ENCODE data around the gene KPNA1. TPM values are rescaled to one million over a fixed set of nuclear protein-coding genes. Genes with fewer than 3 reads are reported as not detected.
"Not testable (repeated sequence)": the region's sequence is repeated elsewhere in the genome, so short reads cannot be mapped to it uniquely, and the experiment has no call there.

Gene KPNA1
- total and polyA plus RNA-seq, 7 donors: 9.6 to 50.1 (median 34.9) TPM

DNA sequence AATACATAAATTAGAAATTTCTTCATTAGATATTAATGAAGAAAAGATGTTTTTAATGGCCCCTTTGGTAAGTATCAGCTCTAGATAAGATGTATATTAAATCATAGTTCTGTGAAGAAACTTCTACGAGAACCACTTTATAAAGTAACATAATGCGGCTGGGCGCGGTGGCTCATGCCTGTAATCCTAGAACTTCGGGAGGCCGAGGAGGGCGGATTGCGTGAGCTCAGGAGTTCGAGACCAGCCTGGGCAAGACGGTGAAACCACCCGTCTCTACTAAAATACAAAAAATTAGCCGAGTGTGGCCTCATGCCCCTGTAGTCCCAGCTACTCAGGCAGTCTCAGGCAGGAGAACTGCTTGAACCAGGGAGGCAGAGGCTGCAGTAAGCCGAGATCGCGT is 2.5 kb downstream of the KPNA1 start:
- Histone ChIP-seq H3K36me3 (no peaks in the 10 kb centered on the region), H3K9me3 (no peaks in the 10 kb centered on the region), H3K4me1 (peaks cover 0 to 48% (median 37%) of the 10 kb centered on the region in 4 donors), H3K27ac (peak overlapping the region in 2 of 4 donors; percentile 96 to 98), H3K4me3 (no peak overlapping the region), H3K27me3 (no peaks in the 10 kb centered on the region)
- intact Hi-C loops (cut with DNase I): loop anchor here (5.0 to 10.0 kb wide), 4 partner anchors 50 to 130 kb away; partner anchors contain the start of genes DTX3L, FAM162A, MIX23 and PARP9
- 94 to 96% methylated on average over 15 of the region's 15 CpGs for WGBS, 2 donors
- TF ChIP-seq POLR2A (IDR thresholded peaks at IDR 0.05) (no peak), POLR2AphosphoS5 (IDR thresholded peaks at IDR 0.05) (no peak), EP300 (IDR thresholded peaks at IDR 0.05) (no peak)
- TF ChIP-seq, protein P1, sequence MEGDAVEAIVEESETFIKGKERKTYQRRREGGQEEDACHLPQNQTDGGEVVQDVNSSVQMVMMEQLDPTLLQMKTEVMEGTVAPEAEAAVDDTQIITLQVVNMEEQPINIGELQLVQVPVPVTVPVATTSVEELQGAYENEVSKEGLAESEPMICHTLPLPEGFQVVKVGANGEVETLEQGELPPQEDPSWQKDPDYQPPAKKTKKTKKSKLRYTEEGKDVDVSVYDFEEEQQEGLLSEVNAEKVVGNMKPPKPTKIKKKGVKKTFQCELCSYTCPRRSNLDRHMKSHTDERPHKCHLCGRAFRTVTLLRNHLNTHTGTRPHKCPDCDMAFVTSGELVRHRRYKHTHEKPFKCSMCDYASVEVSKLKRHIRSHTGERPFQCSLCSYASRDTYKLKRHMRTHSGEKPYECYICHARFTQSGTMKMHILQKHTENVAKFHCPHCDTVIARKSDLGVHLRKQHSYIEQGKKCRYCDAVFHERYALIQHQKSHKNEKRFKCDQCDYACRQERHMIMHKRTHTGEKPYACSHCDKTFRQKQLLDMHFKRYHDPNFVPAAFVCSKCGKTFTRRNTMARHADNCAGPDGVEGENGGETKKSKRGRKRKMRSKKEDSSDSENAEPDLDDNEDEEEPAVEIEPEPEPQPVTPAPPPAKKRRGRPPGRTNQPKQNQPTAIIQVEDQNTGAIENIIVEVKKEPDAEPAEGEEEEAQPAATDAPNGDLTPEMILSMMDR (IDR thresholded peaks at IDR 0.05): no peak
- DNase-seq: no peak

DNA sequence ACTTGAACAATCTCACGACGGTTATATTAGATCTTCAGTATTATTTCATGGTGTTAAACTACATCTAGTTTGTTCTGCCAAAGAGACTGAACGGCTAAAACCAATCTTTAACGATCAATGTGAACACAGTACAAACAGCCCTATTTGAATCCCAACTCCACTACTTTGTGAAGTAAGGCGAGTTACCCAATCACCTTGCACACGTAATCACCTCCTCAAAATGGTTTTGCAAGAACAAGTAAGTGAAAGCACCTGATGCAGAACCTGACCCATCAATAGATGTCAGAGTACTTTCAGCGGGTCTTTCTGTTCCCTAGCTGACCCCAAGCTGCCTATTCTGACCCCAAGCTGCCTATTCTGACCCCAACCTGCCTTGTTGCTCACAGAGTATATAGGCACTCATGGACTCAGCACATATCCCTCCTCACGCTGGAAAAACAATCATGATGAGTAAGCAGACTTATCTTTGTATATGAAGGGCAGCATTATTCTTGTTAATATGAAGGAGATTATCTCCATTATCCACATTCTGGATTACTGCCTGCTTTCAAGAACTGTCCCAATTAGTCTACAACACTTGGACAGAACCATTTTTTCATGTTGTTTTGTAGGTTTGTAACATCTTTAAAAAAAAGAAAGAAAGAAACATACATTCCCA is 3.7 kb downstream of the KPNA1 start:
- intact Hi-C loops (cut with DNase I): loop anchor here (5.0 to 10.0 kb wide), 4 partner anchors 51 to 129 kb away; partner anchors contain the start of genes DTX3L, FAM162A, MIX23 and PARP9

DNA sequence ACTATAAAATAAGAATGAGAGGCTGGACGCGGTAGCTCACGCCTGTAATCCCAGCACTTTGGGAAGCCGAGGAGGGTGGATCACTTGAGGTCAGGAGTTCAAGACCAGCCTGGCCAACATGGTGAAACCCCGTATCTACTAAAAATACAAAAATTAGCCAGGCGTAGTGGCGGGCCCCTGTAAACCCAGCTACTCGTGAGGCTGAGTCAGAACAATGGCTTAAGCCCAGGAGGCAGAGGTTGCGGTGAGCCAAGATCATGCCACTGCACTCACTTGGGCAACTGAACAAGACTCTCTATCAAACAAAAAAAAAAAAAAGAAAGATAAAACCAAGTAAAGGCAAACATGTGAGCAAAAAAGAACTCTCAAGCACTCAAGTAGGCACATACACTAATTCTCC is 5.8 kb downstream of the KPNA1 start:
- H3K4me3 ChIP-seq; H3K9me3 ChIP-seq; DNase-seq; H3K36me3 ChIP-seq; intact Hi-C loops (cut with DNase I); H3K27me3 ChIP-seq: not testable (repeated sequence)
- 92 to 94% methylated on average over 9 of the region's 9 CpGs for WGBS, 2 donors
- H3K27ac ChIP-seq: peak overlapping the region in 2 of 4 donors; percentile 29 to 41
- H3K4me1 ChIP-seq: peaks cover 0 to 49% (median 37%) of the 10 kb centered on the region in 4 donors

More for the DNA sequence above, 3.7 kb downstream of the KPNA1 start:
- H3K36me3 ChIP-seq: no peaks in the 10 kb centered on the region
- no peaks in the 10 kb centered on the region for H3K9me3 ChIP-seq
- peak overlapping the region in 2 of 4 donors; percentile 12 to 15 for H3K27ac ChIP-seq
- H3K4me1 ChIP-seq: peaks cover 0 to 48% (median 37%) of the 10 kb centered on the region in 4 donors
- no peak for TF ChIP-seq POLR2AphosphoS5 (IDR thresholded peaks at IDR 0.05)
- no peak for TF ChIP-seq EP300 (IDR thresholded peaks at IDR 0.05)
- TF ChIP-seq, protein P1 (IDR thresholded peaks at IDR 0.05): no peak
- no peak for TF ChIP-seq POLR2A (IDR thresholded peaks at IDR 0.05)
- H3K4me3 ChIP-seq: no peak overlapping the region
- no peaks in the 10 kb centered on the region for H3K27me3 ChIP-seq
- 90 to 92% methylated on average over 8 of the region's 8 CpGs for WGBS, 2 donors
- no peak for DNase-seq

DNA sequence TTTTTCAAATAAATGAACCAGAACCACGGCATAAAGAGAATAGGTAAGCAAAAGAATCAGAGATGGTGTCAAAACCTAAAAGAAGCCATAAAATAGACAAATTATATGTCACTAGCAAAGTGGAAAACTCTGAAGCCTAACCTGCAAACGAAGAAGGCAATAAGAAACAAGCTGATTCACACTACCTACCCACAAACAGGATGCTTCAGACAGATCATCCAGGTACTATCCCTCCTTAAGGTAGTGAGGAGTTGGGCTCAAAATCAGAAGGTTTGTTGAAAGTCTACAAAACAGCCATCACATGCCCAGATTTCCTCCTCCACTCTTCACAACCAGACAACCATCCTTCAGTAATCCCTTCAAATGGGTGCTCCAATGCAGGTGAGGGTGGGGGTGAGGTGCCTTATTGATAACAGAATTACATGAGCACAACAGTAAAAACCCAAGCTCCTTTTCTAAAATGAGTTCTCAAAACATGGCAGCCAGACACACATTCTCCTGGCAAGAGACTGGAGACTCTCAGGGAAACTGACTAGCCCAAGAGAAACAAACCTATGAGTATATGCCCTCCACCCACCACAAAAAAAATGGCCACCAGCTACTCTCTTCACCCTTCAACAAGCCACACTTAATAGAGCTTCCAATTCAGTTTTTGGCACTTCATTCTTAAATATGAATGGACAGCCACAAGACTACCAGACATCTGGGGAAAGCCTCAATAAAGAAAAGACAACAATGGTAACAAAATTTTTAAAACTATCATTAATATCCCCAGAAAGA is 6.4 kb downstream of the KPNA1 start:
- no peaks in the 10 kb centered on the region for H3K27me3 ChIP-seq
- no peak for TF ChIP-seq POLR2AphosphoS5 (IDR thresholded peaks at IDR 0.05)
- TF ChIP-seq, protein P1 (IDR thresholded peaks at IDR 0.05): no peak
- TF ChIP-seq EP300 (IDR thresholded peaks at IDR 0.05): no peak
- TF ChIP-seq POLR2A (IDR thresholded peaks at IDR 0.05): no peak
- intact Hi-C loops (cut with DNase I): no loop called here
- H3K27ac ChIP-seq: peak overlapping the region in 2 of 4 donors; percentile 29 to 41
- H3K4me1 ChIP-seq: peaks cover 0 to 43% (median 34%) of the 10 kb centered on the region in 4 donors
- no peaks in the 10 kb centered on the region for H3K36me3 ChIP-seq
- no peak for DNase-seq
- WGBS, 2 donors: 77 to 89% methylated on average over 2 of the region's 2 CpGs
- no peaks in the 10 kb centered on the region for H3K9me3 ChIP-seq
- no peak overlapping the region for H3K4me3 ChIP-seq

DNA sequence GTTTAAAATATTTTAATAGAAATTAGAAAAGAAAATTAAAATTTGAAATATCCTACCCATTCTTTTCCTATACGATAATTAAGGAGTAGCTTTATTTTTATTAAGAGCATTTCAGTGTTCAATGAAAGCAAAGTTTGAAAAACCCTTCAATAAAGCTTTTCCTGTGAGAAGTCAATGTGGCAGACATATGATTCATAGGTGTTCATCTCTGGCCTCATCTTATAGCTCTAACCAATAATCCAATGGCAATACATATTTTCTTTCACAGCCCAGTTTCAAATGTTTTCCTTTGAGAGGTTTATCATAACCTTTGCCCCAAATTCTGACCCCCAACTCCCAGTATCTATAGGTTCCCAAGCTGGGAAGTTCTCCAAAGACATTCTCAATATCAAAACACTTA is 8.3 kb downstream of the KPNA1 start:
- DNase-seq: no peak
- no peaks in the 10 kb centered on the region for H3K9me3 ChIP-seq
- H3K4me1 ChIP-seq: peaks cover 0 to 34% (median 19%) of the 10 kb centered on the region in 4 donors
- intact Hi-C loops (cut with DNase I): no loop called here
- 90 to 99% methylated on average over 1 of the region's 1 CpG for WGBS, 2 donors
- no peak overlapping the region for H3K27ac ChIP-seq
- TF ChIP-seq EP300 (IDR thresholded peaks at IDR 0.05) (no peak), POLR2AphosphoS5 (IDR thresholded peaks at IDR 0.05) (no peak), POLR2A (IDR thresholded peaks at IDR 0.05) (no peak)
- TF ChIP-seq, protein P1 (IDR thresholded peaks at IDR 0.05): no peak
- no peak overlapping the region for H3K4me3 ChIP-seq
- H3K27me3 ChIP-seq: no peaks in the 10 kb centered on the region
- H3K36me3 ChIP-seq: no peaks in the 10 kb centered on the region
